D721Med (cell line): Measurements from ENCODE around the gene P2RY11.

Source experiments
- DNase-seq: peaks from one replicate; pipeline ENCODE4 v3.0.0; 2011; ENCODE audit warnings: low spot score; ENCODE audit not compliant: insufficient read length
- FAIRE-seq: peaks from 2 replicates; lab custom pipeline; 2011; peaks lifted over from hg19 to GRCh38; lab: Jason Lieb, UNC
- CTCF ChIP-seq: IDR thresholded peaks from 2 replicates; pipeline ENCODE4 v1.5.1; 2012; ENCODE audit warnings: mild to moderate bottlenecking, control low read depth; ENCODE audit not compliant: insufficient read depth; ENCODE audit errors: missing control alignments

P2RY11 gene

GRCh38 chr19:10120538-10121189 lies 9.2 kb downstream of the P2RY11 start:
- no peak for DNase-seq
- no peak for TF ChIP-seq CTCF
- no peak for FAIRE-seq

- FAIRE-seq = no peak
- no peak for TF ChIP-seq CTCF
- no peak for DNase-seq
These were observed 10.6 kb downstream of the P2RY11 start for GRCh38 chr19:10122045-10122444.

GRCh38 chr19:10124429-10124828 lies 12.9 kb downstream of the P2RY11 start:
- DNase-seq (no peak), FAIRE-seq (no peak)
- TF ChIP-seq CTCF = no peak

GRCh38 chr19:10126213-10126639 lies 14.7 kb downstream of the P2RY11 start:
- TF ChIP-seq CTCF = no peak
- DNase-seq (no peak), FAIRE-seq (no peak)

- no peak for FAIRE-seq
- peak; percentile 9 for DNase-seq
- TF ChIP-seq CTCF = no peak
These were observed 21.4 kb downstream of the P2RY11 start for GRCh38 chr19:10132905-10133304.

- FAIRE-seq = no peak
- DNase-seq = peak; percentile 2
- no peak for TF ChIP-seq CTCF
These were observed 22.1 kb downstream of the P2RY11 start for GRCh38 chr19:10133596-10133995.

- DNase-seq = peak; percentile 5
- no peak for FAIRE-seq
- TF ChIP-seq CTCF = no peak
These were observed 22.5 kb downstream of the P2RY11 start for GRCh38 chr19:10134040-10134439.
